GM18867 (cell line): ENCODE data around the gene CRY1.
"Not testable (repeated sequence)": the region's sequence is repeated elsewhere in the genome, so short reads cannot be mapped to it uniquely, and the experiment has no call there.

Source experiments
- ATAC-seq: cut with Tn5 transposase; IDR thresholded peaks from one replicate; pipeline ENCODE4 v1.9.1; 2021; ENCODE audit warnings: mild to moderate bottlenecking, moderate library complexity; ENCODE audit not compliant: unreplicated experiment

Gene CRY1

DNA sequence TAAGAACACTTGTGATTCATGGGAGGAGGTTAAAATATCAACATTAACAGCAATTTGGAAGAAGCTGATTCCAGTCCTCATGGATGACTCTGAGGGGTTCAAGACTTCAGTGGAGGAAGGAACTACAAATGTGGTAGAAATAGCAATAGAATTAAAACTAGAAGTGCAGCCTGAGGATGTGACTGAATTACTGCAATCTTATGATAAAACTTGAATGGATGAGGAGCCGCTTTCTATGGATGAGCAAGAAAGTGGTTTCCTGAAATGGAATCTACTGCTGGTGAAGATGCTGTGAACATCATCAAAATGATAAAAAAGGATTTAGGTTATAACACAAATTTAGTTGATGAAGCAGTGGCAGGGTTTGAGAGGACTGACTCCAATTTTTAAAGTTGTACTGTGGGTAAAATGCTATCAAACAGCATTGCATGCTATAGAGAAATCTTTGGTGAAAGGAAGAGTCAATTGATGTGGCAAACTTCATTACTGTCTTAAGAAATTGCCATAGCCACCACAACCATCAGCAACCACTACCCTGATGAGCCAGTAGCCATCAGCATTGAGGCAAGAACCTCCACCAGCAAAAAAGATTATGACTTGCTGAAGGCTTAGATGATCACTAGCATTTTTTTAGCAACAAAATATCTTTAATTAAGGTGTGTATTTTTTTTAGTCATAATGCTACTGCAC lies 80.5 kb downstream of the CRY1 start:
- no peak for ATAC-seq

DNA sequence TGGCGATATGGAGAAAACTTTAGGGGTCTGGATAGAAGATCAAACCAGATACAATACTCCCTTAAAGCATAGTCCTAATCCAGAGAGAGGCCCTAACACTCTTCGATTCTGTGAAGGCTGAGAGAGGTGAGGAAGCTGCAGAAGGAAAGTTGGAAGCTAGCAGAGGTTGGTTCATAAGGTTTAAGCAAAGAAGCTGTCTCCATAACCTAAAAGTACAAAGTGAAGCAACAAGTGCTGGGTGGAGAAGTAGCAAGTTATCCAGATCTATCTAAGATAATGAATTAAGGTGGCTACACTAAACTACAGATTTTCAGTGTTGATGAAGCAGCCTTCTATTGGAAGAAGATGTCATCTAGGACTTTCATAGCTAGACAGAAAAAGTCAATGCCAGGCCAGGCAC lies 81.8 kb downstream of the CRY1 start:
- ATAC-seq = no peak

DNA sequence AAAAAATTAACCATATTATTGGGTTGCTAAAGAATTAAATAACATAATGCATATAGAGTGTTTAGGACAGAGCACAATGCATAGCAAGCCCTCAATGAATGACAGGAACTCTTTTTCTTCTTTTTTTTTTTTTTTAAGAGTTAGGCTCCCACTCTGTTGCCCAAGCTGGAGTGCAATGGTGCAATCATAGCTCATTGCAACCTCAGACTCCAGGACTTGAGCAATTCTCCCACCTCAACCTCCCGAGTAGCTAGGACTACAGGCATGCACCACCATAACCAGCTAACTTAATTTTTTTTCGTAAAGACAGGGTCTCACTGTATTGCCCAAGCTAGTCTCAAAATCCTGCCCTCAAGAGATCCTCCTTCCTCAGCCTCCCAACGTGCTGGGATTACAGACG lies 85.9 kb downstream of the CRY1 start:
- no peak for ATAC-seq

DNA sequence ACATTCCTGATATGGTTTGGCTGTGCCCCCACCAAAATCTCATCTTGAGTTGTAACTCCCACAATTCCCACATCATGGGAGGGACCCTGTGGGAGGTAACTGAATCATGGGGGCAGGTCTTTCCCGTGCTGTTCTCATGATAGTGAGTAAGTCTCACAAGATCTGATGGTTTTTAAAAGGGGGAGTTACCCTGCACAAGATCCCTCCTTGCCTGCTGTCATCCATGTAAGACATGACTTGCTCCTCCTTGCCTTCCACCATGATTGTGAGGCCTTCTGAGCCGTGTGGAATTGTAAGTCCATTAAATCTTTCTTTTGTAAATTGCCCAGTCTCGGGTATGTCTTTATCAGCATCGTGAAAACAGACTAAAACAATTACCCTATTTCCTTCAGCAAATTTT lies 90.7 kb downstream of the CRY1 start:
- not testable (repeated sequence) for ATAC-seq

DNA sequence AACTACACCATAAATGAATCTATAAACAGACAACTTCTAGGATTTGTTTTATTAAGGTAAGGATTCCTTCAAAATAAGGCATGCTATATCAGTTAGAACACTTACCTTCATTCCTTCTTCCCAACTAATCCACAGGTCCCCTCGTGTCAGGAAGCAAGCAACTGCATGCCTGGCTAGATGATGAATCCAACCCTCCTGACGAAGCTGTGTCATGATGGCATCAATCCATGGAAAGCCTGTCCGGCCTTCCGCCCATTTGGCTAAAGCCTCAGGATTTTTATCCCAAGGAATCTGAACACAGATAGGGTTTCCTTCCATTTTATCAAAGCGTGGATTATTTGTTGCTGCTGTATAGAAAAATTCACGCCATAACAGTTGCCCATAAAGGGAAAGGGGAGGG lies 93.9 kb downstream of the CRY1 start:
- ATAC-seq = no peak

DNA sequence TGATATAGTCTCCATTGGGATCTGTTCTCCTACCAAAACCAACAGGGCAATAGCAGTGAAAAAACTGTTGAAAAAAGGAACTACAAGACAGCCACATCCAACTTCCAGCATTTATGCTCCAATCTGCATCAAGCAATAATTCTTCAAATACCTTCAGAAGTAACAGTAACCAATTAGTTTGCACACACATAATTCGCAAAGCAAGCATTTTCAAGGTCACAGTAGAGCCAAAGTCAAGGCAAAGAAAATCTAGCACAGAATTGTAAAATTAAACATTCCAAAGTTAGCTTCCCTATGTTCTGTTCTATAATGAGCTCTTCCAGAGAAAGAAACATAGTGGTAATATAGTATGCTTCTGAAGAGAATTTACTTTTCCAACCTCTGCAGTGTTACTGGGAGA lies 95.4 kb downstream of the CRY1 start:
- no peak for ATAC-seq

DNA sequence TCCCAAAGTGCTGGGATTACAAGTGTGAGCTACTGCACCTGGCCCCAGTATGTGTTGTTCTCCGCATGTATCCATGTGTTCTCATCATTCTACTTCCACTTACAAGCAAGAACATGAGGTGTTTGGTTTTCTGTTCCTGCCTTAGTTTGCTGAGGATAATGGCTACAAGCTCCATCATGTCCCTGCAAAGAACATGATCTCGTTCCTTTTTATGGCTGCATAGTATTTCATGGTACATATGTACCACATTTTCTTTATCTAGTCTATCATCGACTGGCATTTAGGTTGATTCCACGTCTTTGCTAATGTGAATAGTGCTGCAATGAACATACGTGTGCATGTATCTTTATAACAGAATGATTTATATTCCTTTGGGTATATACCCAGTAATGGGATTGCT lies 97.2 kb downstream of the CRY1 start:
- not testable (repeated sequence) for ATAC-seq

DNA sequence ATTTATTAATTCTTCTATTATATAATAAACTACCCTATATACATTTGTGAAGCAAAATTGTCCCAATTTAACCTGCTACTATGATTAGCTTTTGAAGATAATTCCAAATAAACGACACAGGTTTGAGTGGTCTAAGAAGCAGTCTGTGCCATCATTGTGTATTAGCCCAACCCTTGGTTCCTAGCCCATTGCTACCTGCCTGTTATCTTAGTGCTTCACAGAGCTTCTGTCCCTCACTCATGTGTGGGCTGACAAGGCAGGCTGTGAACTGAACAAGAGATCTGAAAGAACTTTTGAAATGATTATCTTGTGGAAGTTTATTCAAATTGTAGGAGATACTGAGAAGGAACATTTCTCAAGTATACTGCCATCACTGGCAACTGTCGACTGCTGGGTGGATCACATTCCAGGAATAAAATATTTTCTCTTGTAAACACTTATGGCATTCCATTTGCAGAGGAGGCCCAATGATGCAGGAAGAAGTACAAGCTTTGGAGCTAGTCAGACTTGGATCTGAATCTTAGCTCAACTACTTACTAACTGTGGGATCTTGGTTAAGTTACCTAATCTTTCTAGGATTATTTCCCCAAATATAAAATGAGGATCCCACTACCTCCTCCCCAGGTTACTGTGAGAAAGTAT lies 98.6 kb downstream of the CRY1 start:
- ATAC-seq = no peak

DNA sequence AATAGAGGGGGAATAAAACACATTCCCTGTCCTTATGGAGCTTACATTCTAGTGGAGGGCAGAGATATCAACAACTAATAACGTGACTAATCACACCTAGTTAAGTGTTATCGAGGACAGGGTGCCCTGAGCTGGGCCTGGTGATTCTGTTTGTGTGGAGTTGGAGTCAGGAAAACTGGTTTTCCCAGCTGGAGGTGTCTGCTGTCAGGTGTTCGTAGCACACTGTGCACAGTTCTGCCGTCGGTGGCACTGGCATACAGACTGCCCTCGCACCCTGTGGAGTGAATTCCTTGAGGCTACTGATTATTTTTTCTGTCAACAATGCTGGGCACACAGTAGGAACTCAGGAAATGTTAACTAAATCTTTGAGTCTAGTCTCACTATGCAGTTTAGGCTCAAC lies 105.5 kb downstream of the CRY1 start:
- ATAC-seq = no peak

DNA sequence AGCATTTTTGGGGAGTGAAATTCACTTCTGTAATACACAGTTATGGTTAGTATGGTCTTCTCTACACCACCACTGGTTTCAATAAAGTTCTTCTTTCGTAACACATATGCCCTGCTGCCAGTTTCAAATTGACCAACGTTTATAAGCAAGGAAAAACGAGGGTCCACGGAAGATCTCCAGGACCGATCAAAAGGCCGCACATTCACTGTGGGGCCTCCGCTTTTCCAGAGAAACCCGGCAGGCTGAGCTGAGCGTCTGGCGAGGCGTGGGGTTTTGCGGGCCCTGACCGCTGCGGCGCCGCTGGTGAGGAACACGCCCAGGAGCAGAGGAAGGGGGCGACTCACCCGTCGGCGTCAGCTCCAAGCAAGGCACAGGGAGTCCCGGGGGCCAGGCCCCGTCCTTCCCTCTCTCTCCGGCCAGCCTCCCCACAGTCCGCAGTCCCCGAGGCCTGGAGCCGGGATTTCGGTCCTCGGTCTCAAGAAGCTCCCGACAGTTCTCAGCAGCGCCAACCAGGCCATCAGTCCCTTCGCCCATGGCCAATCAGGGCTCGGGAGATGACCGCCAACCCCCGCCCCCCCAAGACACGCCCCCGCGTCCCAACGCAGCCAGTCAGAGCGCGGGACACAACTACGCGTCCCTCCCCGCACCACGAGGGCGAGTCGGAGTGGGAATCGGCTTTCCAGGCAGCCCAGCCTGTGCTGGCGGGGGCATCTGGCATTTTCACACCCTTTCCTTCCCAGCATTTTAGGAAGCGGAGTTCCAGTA lies 106.5 kb downstream of the CRY1 start, which contains the start of gene MTERF2:
MTERF2 (minus strand) TSS at position 522 of the 765 bp plus-strand sequence. CDS start 8,432 bp downstream, outside the sequence.
- ATAC-seq = peak; percentile 94

DNA sequence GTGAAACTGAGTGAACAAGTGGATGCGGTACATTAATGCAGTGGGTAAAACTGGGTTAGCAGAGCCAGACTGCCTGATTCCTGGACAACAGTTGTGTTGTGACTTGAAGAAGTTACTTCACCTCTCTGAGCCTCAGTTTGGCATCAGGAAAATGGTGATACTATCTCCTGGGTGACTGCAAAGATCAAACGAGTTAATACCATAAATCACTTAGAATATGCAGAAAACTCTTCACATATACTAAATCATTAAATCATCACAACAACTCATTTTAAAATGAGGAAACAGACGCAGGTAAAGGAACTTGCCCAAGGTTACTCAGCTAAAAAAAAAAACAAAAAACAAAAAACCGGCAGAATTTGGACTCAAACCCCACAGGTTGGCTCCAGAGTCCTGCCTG lies 107.2 kb downstream of the CRY1 start:
- no peak for ATAC-seq

DNA sequence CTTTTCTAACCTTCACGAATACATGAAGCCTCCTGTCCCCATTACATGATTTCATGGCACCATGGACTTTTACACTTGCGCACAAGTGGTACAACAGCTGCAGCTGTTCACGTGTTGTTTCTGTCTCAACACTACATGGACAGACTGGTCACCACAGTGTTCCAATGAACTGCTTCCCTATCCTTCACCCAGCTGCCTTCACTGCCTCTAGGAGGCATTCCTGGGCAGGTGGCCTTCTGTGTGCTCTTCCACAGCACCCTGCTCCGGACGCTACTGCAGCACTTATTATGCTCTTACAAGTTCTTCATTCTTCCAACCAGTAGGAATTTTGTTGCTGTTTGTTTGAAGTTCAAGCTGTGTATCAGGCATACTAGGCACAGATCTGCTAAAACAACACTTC lies 107.9 kb downstream of the CRY1 start:
- ATAC-seq = no peak

DNA sequence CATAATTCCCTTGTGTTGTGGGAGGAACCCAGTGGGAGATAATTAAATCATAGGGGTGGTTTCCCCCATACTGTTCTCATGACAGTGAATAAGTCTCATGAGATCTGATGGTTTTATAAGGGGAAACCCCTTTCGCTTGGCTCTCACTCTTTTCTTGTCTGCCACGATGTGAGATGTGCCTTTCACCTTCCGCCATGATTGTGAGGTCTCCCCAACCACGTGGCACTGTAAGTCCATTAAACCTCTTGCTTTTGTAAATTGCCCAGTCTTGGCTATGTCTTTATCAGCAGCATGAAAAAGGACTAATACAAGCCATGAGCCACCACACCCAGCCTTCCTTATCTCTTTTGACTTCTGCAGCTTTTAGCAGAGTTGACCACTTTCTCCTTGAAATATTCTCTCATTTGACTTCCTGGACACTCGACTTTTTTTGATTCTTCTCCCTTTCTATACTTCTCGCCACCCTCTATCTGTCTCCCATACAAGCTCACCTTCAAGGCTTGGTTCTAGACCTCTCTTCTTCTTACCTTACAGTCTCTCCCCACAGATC lies 108.7 kb downstream of the CRY1 start:
- no peak for ATAC-seq

DNA sequence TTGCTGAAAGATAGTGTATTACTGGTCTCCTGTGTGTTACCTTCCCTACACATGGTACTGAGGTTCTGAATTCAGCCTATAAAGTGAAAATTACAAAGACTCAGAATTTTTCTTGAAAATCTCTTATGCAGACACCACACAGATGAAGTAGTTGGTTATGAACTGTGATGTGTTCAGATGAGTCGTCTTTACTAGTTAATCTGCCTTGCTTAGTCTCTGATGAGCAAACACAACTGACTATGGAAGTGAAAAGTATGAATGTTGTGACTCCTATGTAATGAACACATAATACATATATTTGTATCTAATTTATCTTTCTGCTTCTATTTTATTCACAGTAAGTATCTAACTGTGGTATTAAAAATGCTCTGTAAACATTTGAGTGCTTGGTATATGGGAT lies 111.1 kb downstream of the CRY1 start:
- ATAC-seq = no peak

DNA sequence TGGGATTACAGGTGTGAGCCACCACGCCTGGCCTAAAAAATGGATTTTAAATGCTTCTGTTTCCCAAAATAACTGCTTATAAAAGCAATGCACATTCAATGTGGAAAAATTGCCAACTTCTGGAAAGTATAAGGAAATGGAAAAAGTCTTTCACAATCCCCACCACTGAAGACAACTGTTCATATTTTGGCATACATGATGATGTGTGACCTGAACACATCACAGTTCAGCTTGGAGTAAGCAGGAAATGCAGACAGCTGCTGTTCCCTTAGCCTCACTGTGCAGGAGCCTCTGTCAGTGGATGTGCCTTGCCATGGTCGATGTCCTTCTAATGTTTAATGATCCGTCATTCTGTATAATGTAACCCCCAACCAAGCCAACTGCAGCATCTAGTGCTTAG lies 111.6 kb downstream of the CRY1 start:
- ATAC-seq = no peak

DNA sequence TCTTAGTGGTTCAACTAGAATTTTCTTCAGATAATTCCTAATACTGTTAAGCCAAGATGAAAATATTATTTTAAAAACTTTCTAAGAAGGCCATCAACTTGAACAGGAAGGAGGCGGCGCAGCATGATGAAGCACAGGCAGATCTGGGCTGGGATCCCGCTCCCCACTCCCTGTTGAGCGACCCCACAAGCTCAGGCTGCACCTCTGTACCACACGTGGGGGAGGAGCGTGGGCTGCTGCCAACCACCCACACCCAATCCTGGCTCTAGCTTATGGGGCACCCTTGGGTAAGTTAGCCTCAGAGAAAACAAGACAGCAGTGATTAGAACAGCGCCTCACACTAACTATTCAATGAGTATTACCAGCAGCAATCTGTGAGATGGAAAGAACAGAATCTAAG lies 112.4 kb downstream of the CRY1 start:
- no peak for ATAC-seq

DNA sequence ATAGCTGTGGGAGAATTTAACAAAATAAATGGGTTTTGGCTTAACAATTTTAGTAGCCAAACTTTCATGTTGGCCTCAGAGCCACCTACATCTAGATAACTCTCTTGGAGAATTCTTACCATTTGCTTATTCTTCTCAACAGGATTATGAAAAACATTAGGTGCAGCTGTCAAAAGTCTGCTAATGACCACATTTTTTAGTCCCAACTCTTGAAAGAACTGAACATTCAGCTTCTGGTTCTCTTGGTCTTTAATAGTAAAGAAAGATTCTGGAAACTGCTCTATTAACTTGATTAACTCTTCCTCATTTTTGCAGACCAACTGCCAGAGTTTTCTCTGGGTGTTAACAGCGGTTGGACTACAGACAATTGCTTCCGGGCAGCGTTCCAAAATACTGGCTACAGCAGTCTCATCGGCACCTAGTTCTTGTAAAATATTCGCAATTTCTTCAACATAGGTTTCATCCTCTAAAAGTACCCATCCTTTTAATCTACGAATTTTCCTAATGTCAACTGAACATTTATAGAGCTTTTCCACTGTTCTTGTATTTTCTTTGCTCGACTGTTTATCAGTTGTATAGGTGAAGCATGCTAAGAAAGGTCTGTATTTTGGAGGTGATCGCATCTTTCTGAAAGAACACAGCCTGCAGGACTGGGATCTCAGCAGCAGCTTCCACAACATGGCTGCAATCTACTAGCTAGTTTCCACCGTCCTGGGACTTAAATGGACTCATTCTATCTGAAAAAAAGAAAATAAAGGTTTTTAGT lies 115.1 kb downstream of the CRY1 start:
- no peak for ATAC-seq

DNA sequence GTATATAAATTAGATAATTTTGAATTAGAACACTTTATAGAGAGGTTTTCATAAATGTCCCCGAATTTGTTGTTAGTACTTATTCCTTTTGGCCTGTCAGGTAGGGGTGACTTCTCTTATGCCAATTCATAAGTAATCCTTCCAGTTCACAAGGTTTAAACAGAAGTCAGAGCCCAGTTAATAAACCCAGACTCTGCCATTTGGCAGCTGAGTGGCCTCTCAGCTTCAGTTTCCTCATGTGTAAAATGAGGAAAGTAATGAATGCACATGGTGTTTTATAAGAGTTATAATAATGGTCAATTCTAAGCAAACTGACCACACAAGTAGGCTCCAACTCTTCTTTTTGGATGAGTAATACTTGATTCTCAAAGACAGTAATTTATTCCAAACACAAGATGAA lies 116.7 kb downstream of the CRY1 start:
- ATAC-seq = no peak

DNA sequence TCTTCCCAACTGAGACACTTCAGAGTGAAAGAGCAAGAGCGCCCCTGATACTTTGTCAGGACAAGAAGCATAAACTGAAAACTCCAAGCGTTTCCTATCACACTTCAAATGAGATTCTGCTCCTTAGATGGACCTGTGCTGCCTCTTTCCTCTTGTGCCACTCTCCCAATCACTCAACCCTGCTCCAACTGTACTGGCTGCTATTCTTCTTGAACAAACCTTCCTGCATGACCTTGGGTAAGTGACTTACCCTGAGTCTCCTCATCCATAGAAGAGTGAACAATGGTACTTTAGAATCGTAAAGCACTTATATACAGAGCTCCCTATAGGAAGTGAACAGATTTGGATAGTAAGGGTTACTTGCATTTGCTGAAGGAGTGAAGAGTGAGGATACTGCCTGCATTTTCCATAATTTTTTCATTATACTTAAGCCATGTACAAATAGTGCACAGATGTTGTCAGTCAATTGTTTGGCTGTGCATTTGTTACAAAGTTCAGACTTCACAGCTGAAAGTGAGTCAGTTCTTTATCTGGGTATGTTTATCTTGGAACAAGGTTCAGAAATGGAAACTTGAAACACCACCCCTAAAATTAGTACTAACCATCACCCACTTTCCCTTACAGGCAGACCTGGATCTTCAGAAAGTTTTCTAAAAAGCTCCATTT lies 117.2 kb downstream of the CRY1 start:
- ATAC-seq = no peak

DNA sequence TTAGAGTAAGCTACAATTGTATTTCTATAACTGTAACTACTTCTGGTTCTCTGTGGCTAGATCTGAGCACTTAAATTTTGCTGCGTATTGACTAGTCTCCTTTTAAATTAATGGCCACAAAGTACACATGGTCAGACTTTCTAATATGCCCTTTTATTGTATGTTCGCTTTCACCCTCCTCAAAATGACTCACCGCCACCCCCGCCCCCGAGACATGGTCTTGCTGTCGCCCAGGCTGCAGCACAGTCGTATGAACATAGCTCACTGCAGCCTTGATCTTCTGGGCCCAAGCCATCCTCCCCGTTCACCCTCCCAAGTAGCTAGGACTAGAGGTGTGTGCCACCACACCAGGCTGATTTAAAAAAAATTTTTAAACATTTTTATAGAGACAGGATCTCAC lies 118.3 kb downstream of the CRY1 start:
- no peak for ATAC-seq
